GM21390 (cell line): ENCODE results near the gene PGAP6.
"Not testable (repeated sequence)": the region's sequence is repeated elsewhere in the genome, so short reads cannot be mapped to it uniquely, and the experiment has no call there.

ENCODE experiments used
- ATAC-seq: cut with Tn5 transposase; IDR thresholded peaks from one replicate; pipeline ENCODE4 v1.9.1; 2021; ENCODE audit not compliant: unreplicated experiment

PGAP6 gene

GRCh38 chr16:379961-380761 is 1.6 kb downstream of the PGAP6 start:
- no peak for ATAC-seq

- ATAC-seq, result no peak
These were observed 2.4 kb downstream of the PGAP6 start for GRCh38 chr16:379183-379960.

- no peak for ATAC-seq
These were observed 3.0 kb downstream of the PGAP6 start for GRCh38 chr16:378821-379182.

GRCh38 chr16:378113-378820 is 3.5 kb downstream of the PGAP6 start:
- ATAC-seq, result not testable (repeated sequence)

GRCh38 chr16:377419-377951 is 4.3 kb downstream of the PGAP6 start:
- no peak for ATAC-seq

- no peak for ATAC-seq
These were observed 4.9 kb downstream of the PGAP6 start for GRCh38 chr16:376817-377418.

GRCh38 chr16:375927-376816 is 5.6 kb downstream of the PGAP6 start:
- no peak for ATAC-seq

- ATAC-seq, result no peak
These were observed 6.6 kb downstream of the PGAP6 start for GRCh38 chr16:375212-375611.

- ATAC-seq, result no peak
These were observed 7.2 kb downstream of the PGAP6 start for GRCh38 chr16:374616-374926.

- no peak for ATAC-seq
These were observed 7.7 kb downstream of the PGAP6 start for GRCh38 chr16:373848-374615.

- no peak for ATAC-seq
These were observed 8.7 kb downstream of the PGAP6 start for GRCh38 chr16:373020-373598.

- no peak for ATAC-seq
These were observed 9.3 kb downstream of the PGAP6 start for GRCh38 chr16:372302-372983.

GRCh38 chr16:371515-372301 is 10.1 kb downstream of the PGAP6 start:
- ATAC-seq, result no peak

GRCh38 chr16:370979-371514 is 10.7 kb downstream of the PGAP6 start:
- no peak for ATAC-seq

- ATAC-seq, result peak; percentile 73
These were observed 11.3 kb downstream of the PGAP6 start, which contains the start of gene MRPL28 for GRCh38 chr16:370443-370842. TSS of gene MRPL28 (minus strand) at chr16:370538. CDS start at chr16:370218, 320 bp downstream.

- no peak for ATAC-seq
These were observed 11.8 kb downstream of the PGAP6 start for GRCh38 chr16:369866-370436.

GRCh38 chr16:369275-369865 is 12.4 kb downstream of the PGAP6 start:
- ATAC-seq, result no peak
